H1 (cell line): Measurements from ENCODE around the gene MOB2. TPM values are rescaled to one million over a fixed set of nuclear protein-coding genes. Genes with fewer than 3 reads are reported as not detected.
A peak's percentile ranks its signal among the peaks of the same experiment; 100 is the strongest.
"Not testable (repeated sequence)": the region's sequence is repeated elsewhere in the genome, so short reads cannot be mapped to it uniquely, and the experiment has no call there.

Source experiments
- CTCF ChIA-PET: fragments of 300-600 bp; sonication (Branson Sonifier 250); formaldehyde crosslinking; loops from one replicate; lab custom pipeline; 2021; ENCODE audit not compliant: partially characterized antibody; lab: Charles Lee
- POLR2A ChIA-PET: fragments of 300-600 bp; sonication (Branson Sonifier 250); formaldehyde crosslinking; loops from one replicate; lab custom pipeline; 2021; ENCODE audit warnings: inconsistent platforms; ENCODE audit not compliant: partially characterized antibody; lab: Charles Lee
- DNase-seq, 2 experiments: peaks; one replicate each; pipeline versions ENCODE4 v3.0.0 to v3.0.0-alpha.2; 2010 to 2022; ENCODE audit warnings: low spot score in 2 of 2, low read depth in 1 of 2, mixed read lengths in 1 of 2
- FAIRE-seq: peaks from 2 replicates; lab custom pipeline; 2011; peaks lifted over from hg19 to GRCh38; lab: Jason Lieb, UNC
- H2AFZ ChIP-seq: 2 replicates; pipeline ENCODE4 v1.8.1; 2012; ENCODE audit warnings: low read length, inconsistent platforms
- H2AK5ac ChIP-seq: 2 replicates; pipeline ENCODE4 v1.6.1; 2013; ENCODE audit warnings: low read depth, low read length
- H2BK120ac ChIP-seq: replicated peaks from 2 replicates; pipeline ENCODE3; 2013; ENCODE audit warnings: low read depth, low read length, inconsistent platforms
- H2BK12ac ChIP-seq: 2 replicates; pipeline ENCODE4 v1.6.1; 2013; ENCODE audit warnings: low read depth, low read length
- H2BK15ac ChIP-seq: 2 replicates; pipeline ENCODE4 v1.6.1; 2013; ENCODE audit warnings: low read length
- H2BK20ac ChIP-seq: 2 replicates; pipeline ENCODE4 v1.6.1; 2013; ENCODE audit warnings: low read length
- H2BK5ac ChIP-seq: 2 replicates; pipeline ENCODE4 v1.6.1; 2013; ENCODE audit warnings: low read depth, low read length
- H3K14ac ChIP-seq: 2 replicates; pipeline ENCODE4 v1.6.1; 2013; ENCODE audit warnings: inconsistent platforms; ENCODE audit not compliant: insufficient read length
- H3K18ac ChIP-seq: 2 replicates; pipeline ENCODE4 v1.6.1; 2013; ENCODE audit warnings: low read length; ENCODE audit errors: extremely low read depth
- H3K23ac ChIP-seq: 2 replicates; pipeline ENCODE4 v1.6.1; 2013; ENCODE audit warnings: inconsistent platforms; ENCODE audit not compliant: insufficient read length
- H3K23me2 ChIP-seq: 2 replicates; pipeline ENCODE4 v1.6.1; 2013; ENCODE audit warnings: low read depth, low read length
- H3K27ac ChIP-seq: 2 replicates; pipeline ENCODE4 v1.6.1; 2011; ENCODE audit warnings: low read depth, low read length, inconsistent platforms
- H3K27me3 ChIP-seq, 4 experiments: replicated peaks in 1 of 4; 1 replicate in 1 of 4; 2 replicates in 3 of 4; pipeline versions ENCODE4 v1.6.1 to v1.8.1; 2011 to 2013; ENCODE audit warnings: low read length in 3 of 4, mild to moderate bottlenecking in 3 of 4, inconsistent platforms in 2 of 4, mixed read lengths in 2 of 4, moderate library complexity in 1 of 4; ENCODE audit not compliant: control insufficient read depth in 3 of 4, insufficient read depth in 3 of 4; ENCODE audit errors: extremely low read depth in 1 of 4
- H3K36me3 ChIP-seq, 4 experiments: 2 replicates each; pipeline versions ENCODE4 v1.6.1 to v1.8.1; 2011 to 2013; ENCODE audit warnings: mild to moderate bottlenecking in 4 of 4, low read length in 3 of 4, moderate library complexity in 2 of 4, control low read depth in 1 of 4, inconsistent platforms in 1 of 4; ENCODE audit not compliant: insufficient read depth in 4 of 4, control insufficient read depth in 2 of 4
- H3K4ac ChIP-seq: replicated peaks from 2 replicates; pipeline ENCODE3; 2013; ENCODE audit warnings: low read length, low read depth, mixed read lengths, inconsistent platforms; ENCODE audit not compliant: insufficient read length
- H3K4me1 ChIP-seq, 4 experiments: replicated peaks in 1 of 4; 1 replicate in 1 of 4; 2 replicates in 3 of 4; pipeline versions ENCODE4 v1.6.1 to v1.8.1; 2011 to 2013; ENCODE audit warnings: low read length in 3 of 4, inconsistent platforms in 2 of 4, mixed read lengths in 1 of 4; ENCODE audit not compliant: insufficient read depth in 4 of 4, control insufficient read depth in 3 of 4
- H3K4me2 ChIP-seq, 2 experiments: 2 replicates each; pipeline versions ENCODE4 v1.6.1 to v1.8.1; 2011 to 2013; ENCODE audit warnings: low read depth in 2 of 2, low read length in 2 of 2, control low read depth in 1 of 2, inconsistent platforms in 1 of 2, mild to moderate bottlenecking in 1 of 2; ENCODE audit not compliant: insufficient read depth in 1 of 2
- H3K4me3 ChIP-seq, 4 experiments: fragments of 200-600, 300-600 bp in 1 of 4; sonication (generic), shearing (Covaris generic), sonication (Bioruptor Twin) in 1 of 4; 2 replicates each; pipeline versions ENCODE4 v1.5.1 to v1.8.1; 2011 to 2016; ENCODE audit warnings: low read length in 4 of 4, low read depth in 3 of 4, control low read depth in 2 of 4, inconsistent platforms in 2 of 4, mild to moderate bottlenecking in 2 of 4, mixed read lengths in 1 of 4, moderate library complexity in 1 of 4; ENCODE audit not compliant: insufficient read depth in 2 of 4; ENCODE audit errors: extremely low read depth in 1 of 4
- H3K56ac ChIP-seq: replicated peaks from 2 replicates; pipeline ENCODE3; 2013; ENCODE audit warnings: low read depth, mild to moderate bottlenecking, mixed read lengths, low read length, inconsistent platforms; ENCODE audit not compliant: insufficient read length
- H3K79me1 ChIP-seq: 2 replicates; pipeline ENCODE4 v1.6.1; 2013; ENCODE audit warnings: low read depth, low read length, control low read depth
- H3K79me2 ChIP-seq, 2 experiments: 2 replicates each; pipeline versions ENCODE4 v1.6.1 to v1.8.1; 2012 to 2013; ENCODE audit warnings: low read length in 2 of 2, mild to moderate bottlenecking in 2 of 2, inconsistent platforms in 1 of 2; ENCODE audit not compliant: insufficient read depth in 2 of 2, control insufficient read depth in 1 of 2
- H3K9ac ChIP-seq, 4 experiments: replicated peaks in 1 of 4; 1 replicate in 1 of 4; 2 replicates in 3 of 4; pipeline versions ENCODE4 v1.6.1 to v1.8.1; 2011 to 2013; ENCODE audit warnings: low read depth in 3 of 4, low read length in 3 of 4, control low read depth in 2 of 4, mild to moderate bottlenecking in 2 of 4, moderate library complexity in 2 of 4, inconsistent platforms in 1 of 4; ENCODE audit errors: extremely low read depth in 1 of 4
- H3K9me3 ChIP-seq, 2 experiments: 2 replicates each; pipeline versions ENCODE4 v1.6.1 to v1.8.1; 2012 to 2013; ENCODE audit warnings: mild to moderate bottlenecking in 2 of 2, moderate library complexity in 2 of 2, control low read depth in 1 of 2, inconsistent platforms in 1 of 2, low read depth in 1 of 2, low read length in 1 of 2, mixed read lengths in 1 of 2; ENCODE audit not compliant: insufficient read depth in 2 of 2
- H4K20me1 ChIP-seq, 2 experiments: replicated peaks in 1 of 2; 2 replicates each; pipeline versions ENCODE3 to v1.8.1; 2011 to 2013; ENCODE audit warnings: inconsistent platforms in 2 of 2, low read length in 2 of 2, mild to moderate bottlenecking in 1 of 2; ENCODE audit not compliant: insufficient read depth in 2 of 2, control insufficient read depth in 1 of 2
- H4K5ac ChIP-seq: 2 replicates; pipeline ENCODE4 v1.6.1; 2013; ENCODE audit warnings: low read length, low read depth, mixed read lengths, inconsistent platforms; ENCODE audit not compliant: insufficient read length
- H4K8ac ChIP-seq: 2 replicates; pipeline ENCODE4 v1.8.0; 2013; ENCODE audit warnings: mild to moderate bottlenecking, moderate library complexity, low read length, inconsistent platforms; ENCODE audit not compliant: insufficient read depth; ENCODE audit errors: extremely low read depth
- H4K91ac ChIP-seq: replicated peaks from 2 replicates; pipeline ENCODE3; 2013; ENCODE audit warnings: low read length, mixed read lengths, inconsistent platforms; ENCODE audit not compliant: insufficient read length
- WGBS, 2 experiments: shearing (Covaris generic) in 1 of 2; methylation state at CpG; one replicate each; pipeline versions ENCODE4 v1.1.6 to v1.1.7; 2013 to 2015; ENCODE audit warnings: low lambda C conversion rate in 2 of 2, mixed read lengths in 2 of 2, inconsistent platforms in 1 of 2, low coverage in 1 of 2, missing lambda C conversion rate in 1 of 2; ENCODE audit not compliant: insufficient replicate concordance in 2 of 2, insufficient coverage in 1 of 2, insufficient read length in 1 of 2; ENCODE audit errors: extremely low coverage in 1 of 2, missing lambda C conversion rate in 1 of 2; 5-methylcytosine and 5-hydroxymethylcytosine counted together
- polyA plus RNA-seq, 7 experiments: library from polyadenylated mRNA; depleted of rRNA in 3 of 7; stranded (reverse) in 5 of 7; unstranded in 2 of 7; fragments of >200 nt in 5 of 7; fragments of 200-250 nt in 2 of 7; gene quantifications; 1 replicate in 5 of 7; 2 replicates in 1 of 7; 4 replicates in 1 of 7; pipeline versions ENCODE4 v1.2.1 to v1.2.3, GENCODE V29; 2011 to 2013; ENCODE audit warnings: missing spikeins in 2 of 7, mixed read lengths in 2 of 7
- total RNA-seq: library from RNA; stranded (reverse); fragmentation: NEBNext Ultra II Directional; extraction: Animal tissue kit (Norgen Biotek cat#: 25700); gene quantifications from 2 replicates; pipeline ENCODE4 v1.2.1, GENCODE V29; 2021

The MOB2 gene
- total and polyA plus RNA-seq, 2 of the 8 experiments (the other 6 are each of a cell fraction or from before 2014, with no cell fraction given) = 18.6 to 28.2 TPM

- H3K56ac ChIP-seq, H3K4me3 ChIP-seq, H4K5ac ChIP-seq, H3K27me3 ChIP-seq, H3K79me2 ChIP-seq, H2BK20ac ChIP-seq, H4K8ac ChIP-seq, POLR2A ChIA-PET, H3K79me1 ChIP-seq, H2BK120ac ChIP-seq, H2BK15ac ChIP-seq, H2BK12ac ChIP-seq, H3K36me3 ChIP-seq, H4K91ac ChIP-seq, H3K18ac ChIP-seq, H2BK5ac ChIP-seq, H3K4ac ChIP-seq, H3K9ac ChIP-seq, H3K9me3 ChIP-seq, H3K27ac ChIP-seq, FAIRE-seq, H3K23me2 ChIP-seq, H2AK5ac ChIP-seq, CTCF ChIA-PET, H3K23ac ChIP-seq, H3K14ac ChIP-seq, DNase-seq, H2AFZ ChIP-seq: not testable (repeated sequence)
- 80% methylated on average over 3 of the region's 20 CpGs; no CpG with 5 or more reads in 1 of the 2 experiments for WGBS, 2 experiments
- H4K20me1 ChIP-seq = peaks cover 9 to 20% of the 10 kb centered on the region in 2 experiments
- peak overlapping the region; percentile 7 to 61; a peak in 1 of 4 replicates for H3K4me2 ChIP-seq
- peaks cover 0 to 13% (median 9%) of the 10 kb centered on the region in 4 experiments; a peak in 6 of 7 replicates for H3K4me1 ChIP-seq
Observed at GRCh38 chr11:1435479-1435819, 51.1 kb downstream of the MOB2 start.
